Endometrial microvascular endothelial cells (primary cell): ENCODE data around the gene FRMPD4. TPM values are rescaled to one million over a fixed set of nuclear protein-coding genes. Genes with fewer than 3 reads are reported as not detected.

Experiments used
- in situ Hi-C: cut with HindIII; loops from 2 replicates; pipeline ENCODE4 v1.10.0; 2017; ENCODE audit warnings: low sequenced_read_pairs, low pct_unique_long_range_greater_than_20kb; ENCODE audit errors: inconsistent ontology term
- total RNA-seq: library from RNA; depleted of rRNA; stranded (reverse); fragments of >200 nt; gene quantifications from one replicate; pipeline ENCODE4 v1.2.3, GENCODE V29; 2015; ENCODE audit errors: inconsistent ontology term

The FRMPD4 gene
- total RNA-seq, 1 donor from 2014 or later, result not detected

GRCh38 chrX:12681047-12681446, 542.8 kb downstream of the FRMPD4 start:
- in situ Hi-C loops, result no loop called here

GRCh38 chrX:12685541-12685940, 547.3 kb downstream of the FRMPD4 start:
- in situ Hi-C loops, result no loop called here

- in situ Hi-C loops, result no loop called here
Observed at GRCh38 chrX:12686331-12686730, 548.1 kb downstream of the FRMPD4 start.

GRCh38 chrX:12690646-12691045, 552.4 kb downstream of the FRMPD4 start:
- in situ Hi-C loops, result no loop called here

- in situ Hi-C loops, result no loop called here
Observed at GRCh38 chrX:12693754-12694153, 555.5 kb downstream of the FRMPD4 start.

GRCh38 chrX:12700745-12701144, 562.5 kb downstream of the FRMPD4 start:
- in situ Hi-C loops, result no loop called here

- in situ Hi-C loops, result no loop called here
Observed at GRCh38 chrX:12701628-12702027, 563.4 kb downstream of the FRMPD4 start.

- in situ Hi-C loops, result no loop called here
Observed at GRCh38 chrX:12702509-12703091, 564.3 kb downstream of the FRMPD4 start.

GRCh38 chrX:12704706-12705105, 566.4 kb downstream of the FRMPD4 start:
- in situ Hi-C loops, result no loop called here

GRCh38 chrX:12709047-12709446, 570.8 kb downstream of the FRMPD4 start:
- in situ Hi-C loops, result no loop called here

GRCh38 chrX:12711435-12712040, 573.3 kb downstream of the FRMPD4 start:
- in situ Hi-C loops, result no loop called here

GRCh38 chrX:12716574-12716973, 578.3 kb downstream of the FRMPD4 start:
- in situ Hi-C loops, result no loop called here

- in situ Hi-C loops, result no loop called here
Observed at GRCh38 chrX:12719837-12720236, 581.6 kb downstream of the FRMPD4 start.

- in situ Hi-C loops, result no loop called here
Observed at GRCh38 chrX:12721042-12721441, 582.8 kb downstream of the FRMPD4 start.

GRCh38 chrX:12722314-12722713, 584.0 kb downstream of the FRMPD4 start:
- in situ Hi-C loops, result no loop called here

GRCh38 chrX:12741416-12741815, 603.1 kb downstream of the FRMPD4 start:
- in situ Hi-C loops, result no loop called here

GRCh38 chrX:12747433-12747832, 609.2 kb downstream of the FRMPD4 start:
- in situ Hi-C loops, result no loop called here

GRCh38 chrX:12751887-12752286, 613.6 kb downstream of the FRMPD4 start:
- in situ Hi-C loops, result no loop called here

GRCh38 chrX:12753366-12753765, 615.1 kb downstream of the FRMPD4 start:
- in situ Hi-C loops, result no loop called here

GRCh38 chrX:12758291-12758690, 620.0 kb downstream of the FRMPD4 start:
- in situ Hi-C loops, result no loop called here

GRCh38 chrX:12767856-12768255, 629.6 kb downstream of the FRMPD4 start:
- in situ Hi-C loops, result no loop called here
